Measurements from ENCODE around the gene CPT2. TPM values are rescaled to one million over a fixed set of nuclear protein-coding genes. Genes with fewer than 3 reads are reported as not detected.

Gene CPT2
- total and polyA plus RNA-seq, 9 of the 15 experiments (the other 6 are each of a cell fraction or from before 2014, with no cell fraction given), result 7.6 to 25.1 (median 16.8) TPM

DNA sequence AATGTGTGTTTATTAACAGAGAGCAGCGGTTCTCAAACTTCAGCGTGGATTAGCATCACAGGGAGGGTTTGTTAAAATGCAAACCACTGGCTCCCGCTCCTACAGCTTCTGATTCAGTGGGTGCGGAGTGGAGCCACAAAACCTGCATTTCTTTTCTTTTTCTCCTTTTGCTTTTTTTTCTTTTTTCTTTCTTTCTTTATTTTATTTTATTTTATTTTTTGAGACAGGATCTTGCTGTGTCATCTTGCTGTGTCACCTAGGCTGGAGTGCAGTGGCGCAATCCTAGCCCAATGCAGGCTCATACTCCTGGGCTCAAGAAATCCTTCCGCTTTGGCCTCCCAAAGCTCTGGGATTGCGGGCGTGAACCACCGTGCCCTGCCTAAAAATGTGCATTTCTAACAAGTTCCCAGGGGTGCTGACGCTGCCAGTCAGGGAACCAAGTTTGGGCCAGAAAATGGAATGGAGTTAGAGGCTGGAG is 33.3 kb upstream of the CPT2 start (continued):
- TF ChIP-seq TEAD4 (IDR thresholded peaks at IDR 0.05; ENCODE audit: low read length) (peak; percentile 33; the same call in 1 of the 2 replicates), TEAD4 (CRISPR knock-in tag; IDR thresholded peaks at IDR 0.05; ENCODE audit: borderline replicate concordance) (no peak), HDGF (IDR thresholded peaks at IDR 0.05) (no peak), RAD51 (IDR thresholded peaks at IDR 0.05; ENCODE audit: borderline replicate concordance, low read depth) (peak; percentile 18; the same call in 1 of the 2 replicates), ZNF589 (CRISPR knock-in tag; IDR thresholded peaks at IDR 0.05; ENCODE audit: low read depth) (peak; percentile 43; the same call in 1 of the 2 replicates), LARP7 (IDR thresholded peaks at IDR 0.05) (peak; percentile 67; the same call in 1 of the 2 replicates), TRIM24 (IDR thresholded peaks at IDR 0.05) (peak; percentile 95 to 96), PPARD (CRISPR knock-in tag; IDR thresholded peaks at IDR 0.05) (no peak), HES1 (IDR thresholded peaks at IDR 0.05; ENCODE audit: low read depth) (0 out of 2 replicates have a peak, but pooled peaks have one; percentile 25), TAF1 (IDR thresholded peaks at IDR 0.05; ENCODE audit: control insufficient read depth, extremely low read depth, insufficient read depth, low read length, severe bottlenecking) (no peak), ZNF316 (IDR thresholded peaks at IDR 0.05) (peak; percentile 99), LEF1 (IDR thresholded peaks at IDR 0.05) (peak; percentile 11; the same call in 1 of the 2 replicates), NFE2 (IDR thresholded peaks at IDR 0.05; ENCODE audit: low read depth) (peak; percentile 96), SMAD4 (CRISPR knock-in tag; conservative IDR thresholded peaks at IDR 0.05) (peak; percentile 25; the same call in 1 of the 2 replicates), CXXC5 (CRISPR knock-in tag; IDR thresholded peaks at IDR 0.05) (peak; percentile 32; the same call in 1 of the 2 replicates), BCOR (IDR thresholded peaks at IDR 0.05) (peak; percentile 42; the same call in 1 of the 2 replicates), NCOA1 (IDR thresholded peaks at IDR 0.05; ENCODE audit: low read depth) (peak; percentile 31; the same call in 1 of the 2 replicates), MAFG (tag; conservative IDR thresholded peaks at IDR 0.05) (peak; percentile 98), ATF7 (IDR thresholded peaks at IDR 0.05) (peak; percentile 39; the same call in 1 of the 2 replicates), ELK3 (CRISPR knock-in tag; IDR thresholded peaks at IDR 0.05) (no peak), SMARCC2 (IDR thresholded peaks at IDR 0.05; ENCODE audit: low read depth) (peak; percentile 88), JUNB (CRISPR knock-in tag; conservative IDR thresholded peaks at IDR 0.05) (no peak), JUND (IDR thresholded peaks at IDR 0.05; ENCODE audit: borderline replicate concordance, low read depth, low read length) (peak; percentile 67), JUND (tag; IDR thresholded peaks at IDR 0.05; ENCODE audit: borderline replicate concordance, low read depth, low read length) (no peak; the same call in 2 of the 3 replicates), NBN (IDR thresholded peaks at IDR 0.05; ENCODE audit: low read depth) (0 out of 2 replicates have a peak, but pooled peaks have one; percentile 44), RCOR1 (IDR thresholded peaks at IDR 0.05; ENCODE audit: borderline replicate concordance in 1 of 2, low read depth in 2 of 2, low read length in 2 of 2) (peak in 1 of 2 experiments; percentile 74; a peak in 2 of 4 replicates), HNRNPUL1 (IDR thresholded peaks at IDR 0.05; ENCODE audit: low read length) (no peak), MCM7 (IDR thresholded peaks at IDR 0.05) (no peak)
- TF ChIP-seq, protein P1, sequence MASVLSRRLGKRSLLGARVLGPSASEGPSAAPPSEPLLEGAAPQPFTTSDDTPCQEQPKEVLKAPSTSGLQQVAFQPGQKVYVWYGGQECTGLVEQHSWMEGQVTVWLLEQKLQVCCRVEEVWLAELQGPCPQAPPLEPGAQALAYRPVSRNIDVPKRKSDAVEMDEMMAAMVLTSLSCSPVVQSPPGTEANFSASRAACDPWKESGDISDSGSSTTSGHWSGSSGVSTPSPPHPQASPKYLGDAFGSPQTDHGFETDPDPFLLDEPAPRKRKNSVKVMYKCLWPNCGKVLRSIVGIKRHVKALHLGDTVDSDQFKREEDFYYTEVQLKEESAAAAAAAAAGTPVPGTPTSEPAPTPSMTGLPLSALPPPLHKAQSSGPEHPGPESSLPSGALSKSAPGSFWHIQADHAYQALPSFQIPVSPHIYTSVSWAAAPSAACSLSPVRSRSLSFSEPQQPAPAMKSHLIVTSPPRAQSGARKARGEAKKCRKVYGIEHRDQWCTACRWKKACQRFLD (CRISPR knock-in tag; IDR thresholded peaks at IDR 0.05), result 0 out of 2 replicates have a peak, but pooled peaks have one; percentile 21
